GM12878 (cell line): ENCODE data around the gene ANKRD61. TPM values are rescaled to one million over a fixed set of nuclear protein-coding genes. Genes with fewer than 3 reads are reported as not detected.

Experiments
- ATAC-seq: fragments of 200-7000 bp; cut with Tn5 transposase; 3 replicates; pipeline ENCODE4 v1.9.1; 2020; ENCODE audit warnings: mild to moderate bottlenecking, moderate library complexity
- BruUV-seq: library from RNA; stranded (reverse); fragments of 400-500 nt; replicated peaks from 2 replicates; lab custom pipeline; 2021; lab: Mats Ljungman, UMichigan
- CTCF ChIA-PET: fragments of 300-600 bp; sonication (Branson Sonifier 250); formaldehyde crosslinking; extraction: SDS; loops from one replicate; lab custom pipeline; 2021; ENCODE audit warnings: inconsistent platforms; lab: Yijun Ruan, JAX
- POLR2A ChIA-PET: fragments of 350-600 bp; formaldehyde crosslinking; extraction: SDS; loops from one replicate; lab custom pipeline; 2021; ENCODE audit warnings: inconsistent platforms; lab: Charles Lee
- RAD21 ChIA-PET: fragments of 300-600 bp; sonication (Branson Sonifier 250); formaldehyde crosslinking; loops from one replicate; lab custom pipeline; 2023; ENCODE audit warnings: antibody characterized with exemption; ENCODE audit not compliant: unreplicated experiment; lab: Charles Lee
- SMC1A ChIA-PET: fragments of 300-600 bp; sonication (Branson Sonifier 250); formaldehyde crosslinking; loops from one replicate; lab custom pipeline; 2023; ENCODE audit not compliant: unreplicated experiment, uncharacterized antibody; lab: Charles Lee
- DNase-seq: peaks from one replicate; pipeline ENCODE4 v3.0.0-alpha.2; 2011; ENCODE audit warnings: low read depth, low spot score
- FAIRE-seq: peaks from 3 replicates; lab custom pipeline; 2011; peaks lifted over from hg19 to GRCh38; lab: Jason Lieb, UNC
- H2AFZ ChIP-seq: 2 replicates; pipeline ENCODE4 v1.6.0; 2011; ENCODE audit warnings: low read depth, low read length, control low read depth; ENCODE audit not compliant: control insufficient read depth
- H3K27ac ChIP-seq: 2 replicates; pipeline ENCODE4 v1.5.1; 2011; ENCODE audit warnings: control low read depth; ENCODE audit not compliant: control insufficient read depth, insufficient read depth
- H3K27me3 ChIP-seq, 2 experiments: replicated peaks in 1 of 2; 2 replicates each; pipeline versions ENCODE4 v1.6.0 to v1.6.1; 2011; ENCODE audit warnings: low read length in 1 of 2; ENCODE audit not compliant: control insufficient read depth in 2 of 2, insufficient read depth in 2 of 2
- H3K36me3 ChIP-seq, 2 experiments: 2 replicates each; pipeline ENCODE4 v1.5.1; 2011; ENCODE audit warnings: low read length in 1 of 2; ENCODE audit not compliant: control insufficient read depth in 2 of 2, insufficient read depth in 2 of 2
- H3K4me1 ChIP-seq: 2 replicates; pipeline ENCODE4 v1.6.1; 2011; ENCODE audit warnings: mild to moderate bottlenecking, low read length, moderate library complexity, mixed read lengths; ENCODE audit not compliant: control insufficient read depth, insufficient read depth
- H3K4me2 ChIP-seq: 2 replicates; pipeline ENCODE4 v1.6.0; 2011; ENCODE audit warnings: control low read depth; ENCODE audit not compliant: control insufficient read depth, insufficient read depth
- H3K4me3 ChIP-seq: fragments of 200-600 bp; sonication (generic); 2 replicates; pipeline ENCODE4 v1.5.1; 2016
- H3K79me2 ChIP-seq: 2 replicates; pipeline ENCODE4 v1.6.0; 2011; ENCODE audit warnings: low read length; ENCODE audit not compliant: control insufficient read depth, insufficient read depth
- H3K9ac ChIP-seq: 2 replicates; pipeline ENCODE4 v1.8.0; 2011; ENCODE audit warnings: low read length, control low read depth, mixed read lengths; ENCODE audit not compliant: control insufficient read depth, insufficient read depth
- H3K9me3 ChIP-seq: replicated peaks from 3 replicates; pipeline ENCODE4 v1.5.1; 2011; ENCODE audit warnings: mild to moderate bottlenecking, low read length; ENCODE audit not compliant: control insufficient read depth, insufficient read depth
- H4K20me1 ChIP-seq: 2 replicates; pipeline ENCODE4 v1.6.0; 2011; ENCODE audit not compliant: control insufficient read depth, insufficient read depth
- BCL11A ChIP-seq: IDR thresholded peaks from 2 replicates; pipeline ENCODE4 v1.6.1; 2011; ENCODE audit warnings: low read depth, low read length
- CBX3 ChIP-seq: fragments of 200-600 bp; sonication (generic); IDR thresholded peaks from 2 replicates; pipeline ENCODE4 v1.6.1; 2016; ENCODE audit warnings: low read depth, borderline replicate concordance
- CREM ChIP-seq: IDR thresholded peaks from 2 replicates; pipeline ENCODE4 v1.6.1; 2014; ENCODE audit warnings: antibody characterized with exemption, low read depth
- DPF2 ChIP-seq: fragments of 450-650 bp; IDR thresholded peaks from 2 replicates; pipeline ENCODE4 v1.6.1; 2017; ENCODE audit warnings: mild to moderate bottlenecking
- FOXK2 ChIP-seq: fragments of 450-650 bp; IDR thresholded peaks from 2 replicates; pipeline ENCODE4 v1.6.1; 2017; ENCODE audit warnings: mild to moderate bottlenecking, moderate library complexity
- HDAC2 ChIP-seq: fragments of 200-600 bp; sonication (generic); IDR thresholded peaks from 2 replicates; pipeline ENCODE4 v1.6.1; 2017
- KLF5 ChIP-seq: fragments of 450-650 bp; IDR thresholded peaks from 2 replicates; pipeline ENCODE4 v1.6.1; 2014; ENCODE audit warnings: mild to moderate bottlenecking; ENCODE audit not compliant: partially characterized antibody
- NFIC ChIP-seq: IDR thresholded peaks from 2 replicates; pipeline ENCODE4 v1.6.1; 2012; ENCODE audit warnings: low read depth, mild to moderate bottlenecking, inconsistent platforms, low read length, moderate library complexity
- NR2C1 ChIP-seq: fragments of 450-650 bp; IDR thresholded peaks from 2 replicates; pipeline ENCODE4 v1.6.1; 2017; ENCODE audit warnings: antibody characterized with exemption, mild to moderate bottlenecking, moderate library complexity
- PML ChIP-seq: IDR thresholded peaks from 2 replicates; pipeline ENCODE4 v1.6.1; 2012; ENCODE audit warnings: low read length, inconsistent platforms
- POLR2A ChIP-seq: IDR thresholded peaks from 2 replicates; pipeline ENCODE4 v1.6.1; 2011; ENCODE audit warnings: low read depth, mild to moderate bottlenecking, low read length
- POLR2AphosphoS2 ChIP-seq: IDR thresholded peaks from 2 replicates; pipeline ENCODE4 v1.6.1; 2011; ENCODE audit warnings: low read depth, mild to moderate bottlenecking, low read length, improper control_type of control experiment, moderate library complexity
- RELA ChIP-seq: fragments of 450-650 bp; IDR thresholded peaks from 2 replicates; pipeline ENCODE4 v1.8.0; 2014; ENCODE audit warnings: borderline replicate concordance; ENCODE audit not compliant: partially characterized antibody
- RFX5 ChIP-seq: IDR thresholded peaks from 2 replicates; pipeline ENCODE4 v1.6.1; 2011; ENCODE audit warnings: low read depth, low read length, improper control_type of control experiment
- SP1 ChIP-seq: IDR thresholded peaks from one replicate; pipeline ENCODE4 v1.6.1; 2011; ENCODE audit warnings: low read depth, low read length
- TBL1XR1 ChIP-seq: IDR thresholded peaks from 2 replicates; pipeline ENCODE4 v1.6.1; 2012; ENCODE audit warnings: low read depth, low read length, improper control_type of control experiment
- YY1 ChIP-seq: IDR thresholded peaks from 2 replicates; pipeline ENCODE4 v1.6.1; 2011; ENCODE audit warnings: low read depth, mild to moderate bottlenecking, low read length
- ZNF207 ChIP-seq: fragments of 450-650 bp; IDR thresholded peaks from 2 replicates; pipeline ENCODE4 v1.6.1; 2014; ENCODE audit warnings: antibody characterized with exemption, mild to moderate bottlenecking, borderline replicate concordance
- ZNF622 ChIP-seq: fragments of 450-650 bp; IDR thresholded peaks from 2 replicates; pipeline ENCODE4 v1.6.1; 2017; ENCODE audit warnings: mild to moderate bottlenecking, inconsistent platforms
- ZSCAN29 ChIP-seq: fragments of 450-650 bp; IDR thresholded peaks from 2 replicates; pipeline ENCODE4 v1.6.1; 2017; ENCODE audit warnings: mild to moderate bottlenecking, moderate library complexity
- WGBS: methylation state at CpG from one replicate; pipeline ENCODE4 v1.1.6; 2016; ENCODE audit warnings: low lambda C conversion rate; ENCODE audit not compliant: insufficient replicate concordance, insufficient coverage; ENCODE audit errors: missing lambda C conversion rate; 5-methylcytosine and 5-hydroxymethylcytosine counted together
- in situ Hi-C: fragments of 300-500 bp; cut with MboI; formaldehyde crosslinking; loops from 9 replicates; pipeline ENCODE4 v1.14.3; 2018; ENCODE audit warnings: mixed read lengths
- intact Hi-C: fragments of 100-400 bp; cut with micrococcal nuclease; formaldehyde crosslinking; loops from one replicate; pipeline ENCODE4 v1.14.2; 2022; ENCODE audit not compliant: unreplicated experiment
- polyA plus RNA-seq, 11 experiments: library from polyadenylated mRNA; depleted of rRNA in 4 of 11; unstranded in 6 of 11; stranded (reverse) in 5 of 11; fragments of >200 nt; fragmentation: Nextera tagmentation in 4 of 11; fragmentation: Illumina TruSeq in 1 of 11; extraction: Ambion mirVana in 4 of 11; extraction: Trizol in 1 of 11; gene quantifications; 1 replicate in 1 of 11; 2 replicates in 10 of 11; pipeline versions ENCODE4 v1.2.1 to v1.2.3, GENCODE V29; 2011 to 2016; ENCODE audit warnings: inconsistent platforms in 2 of 11, missing spikeins in 2 of 11, low read depth in 1 of 11
- total RNA-seq, 4 experiments: library from RNA; depleted of rRNA in 3 of 4; stranded (reverse); fragments of >200 nt in 3 of 4; fragmentation: Illumina TruSeq in 1 of 4; extraction: Trizol in 1 of 4; gene quantifications; 2 replicates each; pipeline versions ENCODE4 v1.2.1 to v1.2.3, GENCODE V29; 2013 to 2021

Gene ANKRD61
- total and polyA plus RNA-seq, 10 of the 15 experiments (the other 5 are each of a cell fraction or from before 2014, with no cell fraction given): 0.11 to 0.64 (median 0.28) TPM

GRCh38 chr7:6026820-6027311, 4.3 kb upstream of the ANKRD61 start (continued):
- TF ChIP-seq CBX3: no peak
- TF ChIP-seq RFX5: no peak
- no peak for TF ChIP-seq HDAC2
- TF ChIP-seq KLF5: no peak
- no peak for TF ChIP-seq YY1

- Histone ChIP-seq H3K79me2 (no peaks in the 10 kb centered on the region), H3K36me3 (peaks cover 14 to 32% of the 10 kb centered on the region in 2 experiments), H3K27me3 (no peaks in the 10 kb centered on the region), H2AFZ (no peak overlapping the region), H3K4me2 (no peak overlapping the region), H3K4me3 (no peak overlapping the region), H3K9ac (no peak overlapping the region), H3K9me3 (no peaks in the 10 kb centered on the region), H3K4me1 (peaks cover 13% of the 10 kb centered on the region), H4K20me1 (no peaks in the 10 kb centered on the region), H3K27ac (no peak overlapping the region)
- BruUV-seq: no TSS peak
- in situ Hi-C loops: no loop called here
- DNase-seq: no peak
- TF ChIP-seq CREM (no peak), SP1 (no peak), POLR2AphosphoS2 (no peak), ZSCAN29 (no peak), FOXK2 (no peak), ZNF622 (no peak), ZNF207 (no peak), TBL1XR1 (no peak), RELA (no peak), DPF2 (no peak), NR2C1 (no peak), POLR2A (no peak), BCL11A (no peak), PML (no peak), NFIC (no peak)
- no peak for FAIRE-seq
- ChIA-PET CTCF (interaction anchor here (0.7 to 1.5 kb wide), 2 partner anchors 19 to 107 kb away, joined by 3 to 4 read pairs; partner anchors contain the start of genes AIMP2 and PMS2), POLR2A (interaction anchor here (0.9 to 2.1 kb wide), 2 partner anchors 13 to 19 kb away, joined by 4 to 9 read pairs; partner anchors contain the start of genes AIMP2 and PMS2), SMC1A (interaction anchor here (0.6 to 2.2 kb wide), 3 partner anchors 33 to 1277 kb away, joined by 3 to 6 read pairs (median 3); no protein-coding TSS in a partner anchor), RAD21 (no interaction called here)
- no peak for ATAC-seq
- 100% methylated on average over 1 of the region's 1 CpG for WGBS
- intact Hi-C loops: no loop called here
Measured at GRCh38 chr7:6027806-6028365, 3.3 kb upstream of the ANKRD61 start.
